ENCODE data around the gene TMEM170A.

DNA sequence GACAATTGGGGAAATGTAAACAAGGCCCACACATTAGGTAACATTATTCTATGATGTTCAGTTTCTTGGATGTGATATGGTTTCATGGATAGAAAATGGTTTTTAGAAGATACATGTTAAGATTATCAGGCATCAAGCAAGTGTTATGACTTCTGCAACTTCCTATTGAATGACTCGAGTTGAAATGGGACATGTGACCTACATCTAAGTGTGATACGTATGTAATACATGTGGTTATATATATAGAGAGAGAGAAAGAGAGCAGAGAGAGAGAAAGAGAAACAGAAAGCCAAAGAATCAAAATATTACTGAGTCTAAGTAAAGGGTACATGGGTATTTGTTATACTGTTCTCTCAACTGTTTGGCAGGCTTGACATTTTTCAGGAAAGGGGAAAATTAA, 1.7 kb downstream of the TMEM170A start:
- TF ChIP-seq, protein P1, sequence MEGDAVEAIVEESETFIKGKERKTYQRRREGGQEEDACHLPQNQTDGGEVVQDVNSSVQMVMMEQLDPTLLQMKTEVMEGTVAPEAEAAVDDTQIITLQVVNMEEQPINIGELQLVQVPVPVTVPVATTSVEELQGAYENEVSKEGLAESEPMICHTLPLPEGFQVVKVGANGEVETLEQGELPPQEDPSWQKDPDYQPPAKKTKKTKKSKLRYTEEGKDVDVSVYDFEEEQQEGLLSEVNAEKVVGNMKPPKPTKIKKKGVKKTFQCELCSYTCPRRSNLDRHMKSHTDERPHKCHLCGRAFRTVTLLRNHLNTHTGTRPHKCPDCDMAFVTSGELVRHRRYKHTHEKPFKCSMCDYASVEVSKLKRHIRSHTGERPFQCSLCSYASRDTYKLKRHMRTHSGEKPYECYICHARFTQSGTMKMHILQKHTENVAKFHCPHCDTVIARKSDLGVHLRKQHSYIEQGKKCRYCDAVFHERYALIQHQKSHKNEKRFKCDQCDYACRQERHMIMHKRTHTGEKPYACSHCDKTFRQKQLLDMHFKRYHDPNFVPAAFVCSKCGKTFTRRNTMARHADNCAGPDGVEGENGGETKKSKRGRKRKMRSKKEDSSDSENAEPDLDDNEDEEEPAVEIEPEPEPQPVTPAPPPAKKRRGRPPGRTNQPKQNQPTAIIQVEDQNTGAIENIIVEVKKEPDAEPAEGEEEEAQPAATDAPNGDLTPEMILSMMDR (conservative IDR thresholded peaks at IDR 0.05) = no peak
- TF ChIP-seq EZH2 (IDR thresholded peaks at IDR 0.05; ENCODE audit: low read depth) = no peak
